IMR-90 (cell line): ENCODE measurements around the gene CDH23. TPM values are rescaled to one million over a fixed set of nuclear protein-coding genes. Genes with fewer than 3 reads are reported as not detected.

Experiments
- ATAC-seq: fragments of 200-7000 bp; cut with Tn5 transposase; 2 replicates; pipeline ENCODE4 v1.9.1; 2020; ENCODE audit warnings: low read depth, mild to moderate bottlenecking, moderate library complexity
- BruUV-seq: library from RNA; stranded (reverse); fragments of 400-500 nt; replicated peaks from 2 replicates; lab custom pipeline; 2021; lab: Mats Ljungman, UMichigan
- CTCF ChIA-PET: fragments of 300-600 bp; formaldehyde crosslinking; extraction: SDS; loops from one replicate; lab custom pipeline; 2021; ENCODE audit warnings: antibody characterized with exemption; lab: Yijun Ruan, JAX
- POLR2A ChIA-PET: fragments of 300-600 bp; sonication (Branson Sonifier 250); formaldehyde crosslinking; loops from one replicate; lab custom pipeline; 2022; ENCODE audit warnings: antibody characterized with exemption; ENCODE audit not compliant: unreplicated experiment; lab: Charles Lee
- DNase-seq: peaks from one replicate; pipeline ENCODE4 v3.0.0; 2013
- H2AFZ ChIP-seq: replicated peaks from 2 replicates; pipeline ENCODE3; 2013; ENCODE audit warnings: low read length, mild to moderate bottlenecking; ENCODE audit not compliant: poor library complexity
- H2AK5ac ChIP-seq: 2 replicates; pipeline ENCODE4 v1.6.1; 2013; ENCODE audit warnings: low read depth, low read length, inconsistent platforms
- H2AK9ac ChIP-seq: replicated peaks from 2 replicates; pipeline ENCODE3; 2013; ENCODE audit warnings: mild to moderate bottlenecking, low read depth, low read length, moderate library complexity; ENCODE audit not compliant: poor library complexity
- H2BK120ac ChIP-seq: 2 replicates; pipeline ENCODE4 v1.6.1; 2013; ENCODE audit warnings: low read depth, low read length, inconsistent platforms
- H2BK15ac ChIP-seq: 3 replicates; pipeline ENCODE4 v1.6.1; 2013; ENCODE audit warnings: low read depth, low read length, inconsistent platforms
- H2BK20ac ChIP-seq: 2 replicates; pipeline ENCODE4 v1.6.1; 2013; ENCODE audit warnings: low read depth, mild to moderate bottlenecking, inconsistent platforms, low read length, moderate library complexity
- H2BK5ac ChIP-seq: 2 replicates; pipeline ENCODE4 v1.6.1; 2013; ENCODE audit warnings: mild to moderate bottlenecking, low read depth, low read length, inconsistent platforms; ENCODE audit not compliant: poor library complexity, severe bottlenecking
- H3K14ac ChIP-seq: replicated peaks from 2 replicates; pipeline ENCODE4 v1.6.1; 2013; ENCODE audit warnings: low read depth, low read length, inconsistent platforms
- H3K18ac ChIP-seq: 2 replicates; pipeline ENCODE4 v1.6.1; 2013; ENCODE audit warnings: low read depth, low read length, control low read depth
- H3K23ac ChIP-seq: 2 replicates; pipeline ENCODE4 v1.6.1; 2013; ENCODE audit warnings: low read depth, low read length, inconsistent platforms
- H3K27ac ChIP-seq: 2 replicates; pipeline ENCODE4 v1.5.1; 2013; ENCODE audit warnings: mild to moderate bottlenecking, control low read depth, low read length; ENCODE audit not compliant: insufficient read depth
- H3K27me3 ChIP-seq: 2 replicates; pipeline ENCODE4 v1.6.1; 2013; ENCODE audit warnings: low read length; ENCODE audit not compliant: control insufficient read depth, insufficient read depth
- H3K36me3 ChIP-seq: 2 replicates; pipeline ENCODE4 v1.6.1; 2013; ENCODE audit warnings: low read length, mixed read lengths; ENCODE audit not compliant: control insufficient read depth, insufficient read depth
- H3K4ac ChIP-seq: 2 replicates; pipeline ENCODE4 v1.6.1; 2013; ENCODE audit warnings: low read depth, low read length, inconsistent platforms
- H3K4me1 ChIP-seq: 2 replicates; pipeline ENCODE4 v1.6.1; 2013; ENCODE audit warnings: low read length, mixed read lengths; ENCODE audit not compliant: control insufficient read depth, insufficient read depth
- H3K4me2 ChIP-seq: 2 replicates; pipeline ENCODE4 v1.6.1; 2013; ENCODE audit warnings: low read depth, mild to moderate bottlenecking, control low read depth, low read length, moderate library complexity
- H3K4me3 ChIP-seq: 2 replicates; pipeline ENCODE4 v1.5.1; 2013; ENCODE audit warnings: low read depth, mild to moderate bottlenecking, control low read depth, low read length, moderate library complexity; ENCODE audit not compliant: insufficient read depth
- H3K56ac ChIP-seq: 2 replicates; pipeline ENCODE4 v1.6.1; 2013; ENCODE audit warnings: low read length, inconsistent platforms; ENCODE audit not compliant: insufficient read depth; ENCODE audit errors: extremely low read depth
- H3K79me1 ChIP-seq, 2 experiments: 2 replicates each; pipeline ENCODE4 v1.6.1; 2013; ENCODE audit warnings: low read length in 2 of 2, inconsistent platforms in 1 of 2, low read depth in 1 of 2
- H3K9ac ChIP-seq: 2 replicates; pipeline ENCODE4 v1.6.1; 2013; ENCODE audit warnings: low read depth, low read length, control low read depth
- H3K9me1 ChIP-seq: 2 replicates; pipeline ENCODE4 v1.6.1; 2013; ENCODE audit warnings: low read length, inconsistent platforms; ENCODE audit not compliant: insufficient read depth
- H3K9me3 ChIP-seq: 2 replicates; pipeline ENCODE4 v1.6.1; 2013; ENCODE audit warnings: low read length; ENCODE audit not compliant: control insufficient read depth, insufficient read depth
- H4K20me1 ChIP-seq: 2 replicates; pipeline ENCODE4 v1.6.1; 2013; ENCODE audit warnings: low read length, inconsistent platforms; ENCODE audit not compliant: insufficient read depth
- H4K5ac ChIP-seq: 2 replicates; pipeline ENCODE4 v1.6.1; 2013; ENCODE audit warnings: mild to moderate bottlenecking, low read depth, low read length, control low read depth
- H4K8ac ChIP-seq, 2 experiments: 2 replicates each; pipeline ENCODE4 v1.6.1; 2013; ENCODE audit warnings: low read depth in 2 of 2, low read length in 2 of 2, control low read depth in 1 of 2, inconsistent platforms in 1 of 2
- H4K91ac ChIP-seq: 2 replicates; pipeline ENCODE4 v1.6.1; 2013; ENCODE audit warnings: low read depth, low read length, inconsistent platforms; ENCODE audit not compliant: insufficient read depth
- BHLHE40 ChIP-seq: fragments of 150-350 bp; IDR thresholded peaks from 2 replicates; pipeline ENCODE4 v1.6.1; 2016; ENCODE audit warnings: mild to moderate bottlenecking, low read depth, low read length
- CEBPB ChIP-seq: IDR thresholded peaks from 2 replicates; pipeline ENCODE4 v1.6.1; 2012; ENCODE audit warnings: low read depth, low read length, improper control_type of control experiment
- CHD1 ChIP-seq: IDR thresholded peaks from 2 replicates; pipeline ENCODE4 v1.6.1; 2012; ENCODE audit warnings: low read depth, low read length, improper control_type of control experiment
- FOS ChIP-seq: fragments of 150-350 bp; IDR thresholded peaks from 2 replicates; pipeline ENCODE4 v1.6.1; 2016; ENCODE audit warnings: low read depth, low read length
- MAFK ChIP-seq: IDR thresholded peaks from 2 replicates; pipeline ENCODE4 v1.6.1; 2012; ENCODE audit warnings: low read depth, low read length, improper control_type of control experiment
- MXI1 ChIP-seq: IDR thresholded peaks from 2 replicates; pipeline ENCODE4 v1.6.1; 2012; ENCODE audit warnings: low read depth, mild to moderate bottlenecking, low read length, moderate library complexity, borderline replicate concordance
- POLR2A ChIP-seq: IDR thresholded peaks from 2 replicates; pipeline ENCODE4 v1.6.1; 2012; ENCODE audit warnings: mild to moderate bottlenecking, low read depth, low read length
- RAD21 ChIP-seq: IDR thresholded peaks from 2 replicates; pipeline ENCODE4 v1.6.1; 2012; ENCODE audit warnings: low read length, improper control_type of control experiment
- RFX5 ChIP-seq: IDR thresholded peaks from 2 replicates; pipeline ENCODE4 v1.8.0; 2012; ENCODE audit warnings: low read depth, mild to moderate bottlenecking, low read length, moderate library complexity
- SMC3 ChIP-seq: fragments of 150-350 bp; IDR thresholded peaks from 2 replicates; pipeline ENCODE4 v1.6.1; 2016; ENCODE audit warnings: low read depth, mild to moderate bottlenecking, antibody characterized with exemption, low read length, moderate library complexity
- WGBS, 2 experiments: methylation state at CpG; one replicate each; pipeline versions ENCODE4 v1.1.5 to v1.1.7; 2013; ENCODE audit warnings: missing lambda C conversion rate in 2 of 2; ENCODE audit not compliant: insufficient read length in 1 of 2; ENCODE audit errors: extremely low coverage in 2 of 2; 5-methylcytosine and 5-hydroxymethylcytosine counted together
- dilution Hi-C: fragments of 300-500 bp; cut with HindIII; formaldehyde crosslinking; loops from one replicate; pipeline ENCODE4 v1.14.3; 2018; ENCODE audit warnings: low sequenced_read_pairs; ENCODE audit not compliant: unreplicated experiment
- in situ Hi-C: fragments of 300-500 bp; cut with MboI; formaldehyde crosslinking; loops from 3 replicates; pipeline ENCODE4 v1.14.3; 2019; ENCODE audit warnings: low sequenced_read_pairs, inconsistent platforms, mixed read lengths
- intact Hi-C: fragments of 100-400 bp; cut with micrococcal nuclease; formaldehyde crosslinking; loops from 2 replicates; pipeline ENCODE4 v1.10.0; 2022
- polyA plus RNA-seq, 3 experiments: library from polyadenylated mRNA; depleted of rRNA; stranded (reverse); fragments of >200 nt; gene quantifications; 2 replicates each; pipeline ENCODE4 v1.2.3, GENCODE V29; 2012; ENCODE audit warnings: low replicate concordance in 1 of 3
- total RNA-seq: library from RNA; depleted of rRNA; stranded (reverse); fragments of >200 nt; gene quantifications from 2 replicates; pipeline ENCODE4 v1.2.3, GENCODE V29; 2012
- TF ChIP-seq, protein P1 (sequence below): conservative IDR thresholded peaks from 2 replicates; pipeline ENCODE4 v1.5.1; 2012; ENCODE audit warnings: mild to moderate bottlenecking, low read depth, low read length, improper control_type of control experiment
- TF ChIP-seq, protein P2 (sequence below): fragments of 150-350 bp; IDR thresholded peaks from 2 replicates; pipeline ENCODE4 v1.6.1; 2017; ENCODE audit warnings: mild to moderate bottlenecking, antibody characterized with exemption, low read length, low read depth

The CDH23 gene
- total and polyA plus RNA-seq, 2 of the 4 experiments (the other 2 are of a cell fraction): under 0.01 to 0.03 TPM

DNA sequence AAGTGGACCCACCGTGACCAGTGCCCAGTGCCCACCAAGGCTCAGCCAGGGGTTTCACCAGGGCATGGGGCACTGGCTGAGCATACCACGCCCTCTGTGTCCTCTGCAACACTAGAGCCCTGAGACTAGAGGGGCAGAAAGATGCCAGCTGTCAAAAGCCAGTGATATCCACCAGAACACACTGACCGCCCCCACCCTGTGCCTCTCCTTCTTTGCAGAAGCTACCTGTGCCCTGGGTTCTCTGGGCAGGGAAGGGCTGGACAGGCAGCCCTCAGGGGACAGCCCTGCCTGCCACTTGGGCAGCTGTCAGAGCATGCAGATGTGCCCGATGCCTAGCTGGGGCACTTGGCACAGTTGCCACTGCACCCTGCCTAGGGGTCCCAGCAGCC is 376.1 kb downstream of the CDH23 start:
- ATAC-seq (no peak), DNase-seq (no peak)
- Histone ChIP-seq H4K91ac (peak overlapping the region; percentile 81), H2BK15ac (peak overlapping the region; percentile 80; the same call in 2 of the 3 replicates), H4K20me1 (no peaks in the 10 kb centered on the region), H2BK120ac (peak overlapping the region; percentile 69; the same call in 1 of the 2 replicates), H2AFZ (peak overlapping the region; percentile 93), H2BK5ac (peak overlapping the region; percentile 22), H3K9ac (peak overlapping the region; percentile 73), H2AK5ac (peak overlapping the region; percentile 86), H3K4me3 (peak overlapping the region; percentile 63), H3K4me2 (peak overlapping the region; percentile 70), H4K8ac (peak overlapping the region in 1 of 2 experiments; percentile 3; a peak in 3 of 4 replicates), H3K79me1 (peaks cover 6 to 23% of the 10 kb centered on the region in 2 experiments; a peak in 2 of 4 replicates), H3K27ac (peak overlapping the region; percentile 26), H2AK9ac (peak overlapping the region; percentile 70), H3K4ac (peak overlapping the region; percentile 84), H3K27me3 (peaks cover 2% of the 10 kb centered on the region; the same call in 1 of the 2 replicates), H3K23ac (0 out of 2 replicates have a peak overlapping the region, but pooled peaks have one; percentile 24), H3K36me3 (no peaks in the 10 kb centered on the region), H3K9me1 (peaks cover 36% of the 10 kb centered on the region), H4K5ac (peak overlapping the region; percentile 10; the same call in 1 of the 2 replicates), H3K9me3 (no peaks in the 10 kb centered on the region), H3K14ac (peak overlapping the region; percentile 0; the same call in 1 of the 2 replicates), H3K4me1 (peaks cover 36% of the 10 kb centered on the region), H2BK20ac (peak overlapping the region; percentile 49; the same call in 1 of the 2 replicates), H3K18ac (peak overlapping the region; percentile 55; the same call in 1 of the 2 replicates), H3K56ac (no peak overlapping the region)
- ChIA-PET CTCF (interaction anchor here (0.6 kb wide), 1 partner anchor 54 kb away, joined by 5 read pairs; no protein-coding TSS in a partner anchor), POLR2A (no interaction called here)
- 100% methylated on average over 2 of the region's 4 CpGs; no CpG with 5 or more reads in 1 of the 2 experiments for WGBS, 2 experiments
- intact Hi-C loops (loop anchor here (1.0 to 5.0 kb wide), 2 partner anchors 76 to 459 kb away; no protein-coding TSS in a partner anchor), dilution Hi-C loops (no loop called here), in situ Hi-C loops (no loop called here)
- TF ChIP-seq, protein P1, sequence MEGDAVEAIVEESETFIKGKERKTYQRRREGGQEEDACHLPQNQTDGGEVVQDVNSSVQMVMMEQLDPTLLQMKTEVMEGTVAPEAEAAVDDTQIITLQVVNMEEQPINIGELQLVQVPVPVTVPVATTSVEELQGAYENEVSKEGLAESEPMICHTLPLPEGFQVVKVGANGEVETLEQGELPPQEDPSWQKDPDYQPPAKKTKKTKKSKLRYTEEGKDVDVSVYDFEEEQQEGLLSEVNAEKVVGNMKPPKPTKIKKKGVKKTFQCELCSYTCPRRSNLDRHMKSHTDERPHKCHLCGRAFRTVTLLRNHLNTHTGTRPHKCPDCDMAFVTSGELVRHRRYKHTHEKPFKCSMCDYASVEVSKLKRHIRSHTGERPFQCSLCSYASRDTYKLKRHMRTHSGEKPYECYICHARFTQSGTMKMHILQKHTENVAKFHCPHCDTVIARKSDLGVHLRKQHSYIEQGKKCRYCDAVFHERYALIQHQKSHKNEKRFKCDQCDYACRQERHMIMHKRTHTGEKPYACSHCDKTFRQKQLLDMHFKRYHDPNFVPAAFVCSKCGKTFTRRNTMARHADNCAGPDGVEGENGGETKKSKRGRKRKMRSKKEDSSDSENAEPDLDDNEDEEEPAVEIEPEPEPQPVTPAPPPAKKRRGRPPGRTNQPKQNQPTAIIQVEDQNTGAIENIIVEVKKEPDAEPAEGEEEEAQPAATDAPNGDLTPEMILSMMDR: no peak
- no peak for TF ChIP-seq CHD1
- TF ChIP-seq POLR2A: no peak
- no peak for TF ChIP-seq RAD21
- no peak for TF ChIP-seq BHLHE40
- TF ChIP-seq SMC3: no peak
- TF ChIP-seq FOS: no peak
- no peak for TF ChIP-seq CEBPB
- no peak for TF ChIP-seq RFX5
- TF ChIP-seq, protein P2, sequence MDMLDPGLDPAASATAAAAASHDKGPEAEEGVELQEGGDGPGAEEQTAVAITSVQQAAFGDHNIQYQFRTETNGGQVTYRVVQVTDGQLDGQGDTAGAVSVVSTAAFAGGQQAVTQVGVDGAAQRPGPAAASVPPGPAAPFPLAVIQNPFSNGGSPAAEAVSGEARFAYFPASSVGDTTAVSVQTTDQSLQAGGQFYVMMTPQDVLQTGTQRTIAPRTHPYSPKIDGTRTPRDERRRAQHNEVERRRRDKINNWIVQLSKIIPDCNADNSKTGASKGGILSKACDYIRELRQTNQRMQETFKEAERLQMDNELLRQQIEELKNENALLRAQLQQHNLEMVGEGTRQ: no peak
- no peak for TF ChIP-seq MAFK
- no peak for TF ChIP-seq MXI1
- no TSS peak for BruUV-seq
